HG03135 (cell line): ENCODE measurements around the gene SPRED3.
"Not testable (repeated sequence)": the region's sequence is repeated elsewhere in the genome, so short reads cannot be mapped to it uniquely, and the experiment has no call there.

Experiments used
- ATAC-seq: cut with Tn5 transposase; IDR thresholded peaks from one replicate; pipeline ENCODE4 v1.9.1; 2021; ENCODE audit warnings: mild to moderate bottlenecking, moderate library complexity; ENCODE audit not compliant: unreplicated experiment

Gene SPRED3

DNA sequence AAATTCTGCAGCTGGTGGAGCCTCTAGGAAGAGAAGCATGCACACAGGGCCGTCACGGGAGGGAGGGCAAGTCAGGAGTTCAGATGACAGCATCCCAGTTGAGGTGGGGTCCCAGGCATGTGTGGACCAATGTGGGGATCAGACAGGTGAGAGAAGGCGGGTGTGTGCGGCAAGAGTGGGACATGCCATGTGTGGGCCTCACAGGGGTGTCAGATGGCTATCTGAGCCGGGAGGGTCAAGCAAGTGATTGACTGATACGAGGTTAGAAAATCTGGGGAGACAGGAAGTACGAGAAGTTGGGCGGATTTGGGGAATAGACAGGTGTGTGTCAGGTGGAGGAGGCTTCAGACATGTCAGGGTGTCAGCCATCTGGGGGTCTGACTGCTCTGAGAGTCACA is 28.6 kb downstream of the SPRED3 start:
- no peak for ATAC-seq

DNA sequence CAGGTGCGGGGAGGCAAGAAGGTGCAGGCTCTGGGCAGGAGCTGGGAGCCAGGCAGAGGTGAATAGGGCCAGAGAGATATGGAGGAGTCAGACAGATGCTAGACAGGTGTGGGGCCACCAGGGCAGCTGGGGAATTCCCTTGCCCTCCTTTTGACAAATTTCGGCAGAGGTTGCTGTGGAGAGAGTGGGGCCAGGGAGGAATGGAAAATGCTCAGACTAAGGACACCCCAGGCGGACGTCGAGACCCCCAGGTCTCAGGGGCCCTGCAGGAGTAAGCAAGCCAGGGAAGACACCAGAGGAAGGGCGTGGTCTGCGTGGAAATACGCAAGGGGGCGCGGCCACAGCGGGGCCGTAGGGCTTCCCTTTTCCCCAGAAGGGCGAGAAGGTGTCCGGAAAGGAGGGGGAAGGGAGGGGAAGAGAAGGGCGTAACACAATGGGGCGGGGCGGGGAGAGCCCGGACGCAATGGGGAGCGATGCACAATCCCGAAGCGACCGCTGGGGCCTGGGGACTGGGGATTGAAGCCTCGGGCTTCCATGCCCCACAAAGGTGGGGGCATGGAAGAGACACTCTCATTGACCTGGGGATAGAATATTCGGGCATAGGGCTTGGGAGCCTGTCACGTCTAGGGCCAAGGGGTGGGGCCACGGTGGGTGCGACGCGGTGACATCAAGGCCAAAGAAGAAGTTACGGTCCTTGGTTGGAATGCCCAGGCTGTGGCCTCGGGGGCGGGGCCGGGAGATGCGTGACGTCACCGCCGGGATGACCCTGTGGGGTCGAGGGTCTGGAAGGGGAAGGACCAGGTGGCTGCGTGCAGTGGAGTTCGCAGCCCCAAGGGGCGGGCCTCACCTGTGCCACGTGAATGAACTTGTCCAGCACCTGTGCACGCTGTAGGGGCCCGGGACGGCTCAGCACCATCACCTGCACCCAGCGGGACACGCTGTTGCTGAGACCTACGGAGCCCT is 29.3 kb downstream of the SPRED3 start:
- ATAC-seq = no peak

DNA sequence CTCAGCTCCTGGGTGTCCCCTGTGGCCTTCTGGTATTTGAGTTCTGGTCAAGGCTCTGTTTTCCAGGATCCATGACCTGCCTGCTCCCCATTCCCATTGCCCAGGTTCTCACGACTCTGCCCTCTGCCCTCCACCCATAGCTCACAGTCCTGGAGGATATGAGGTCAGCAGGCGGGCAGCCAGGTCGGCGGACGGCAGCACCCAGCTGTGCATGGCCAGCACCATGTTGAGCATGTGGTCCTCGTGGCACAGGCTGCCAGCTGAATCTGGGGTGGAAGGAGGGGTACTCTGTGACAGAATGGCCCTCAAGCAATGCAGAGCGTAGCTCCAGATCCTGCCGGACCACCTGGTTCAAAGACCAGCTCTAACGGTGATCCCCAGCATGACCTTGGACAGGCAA is 32.4 kb downstream of the SPRED3 start:
- ATAC-seq = no peak

DNA sequence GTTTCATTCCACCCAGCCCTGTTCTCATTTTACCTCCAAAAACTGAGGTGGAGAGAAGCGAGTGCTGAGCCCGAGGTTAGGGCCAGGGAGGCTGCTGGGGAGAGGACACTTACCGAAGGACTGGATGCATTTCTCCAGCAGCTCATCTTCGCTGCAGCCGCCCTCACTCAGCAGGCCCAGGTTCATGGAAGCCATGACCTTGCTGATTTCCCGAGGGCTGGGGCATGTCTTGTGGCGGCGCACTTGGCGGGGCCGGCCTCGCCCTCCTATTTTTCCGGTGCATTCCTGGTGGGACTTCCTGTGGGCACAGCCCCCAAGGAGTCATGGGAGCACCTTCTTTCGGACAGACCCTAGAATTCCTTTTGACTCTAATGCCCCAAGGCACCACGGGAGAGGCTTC is 33.4 kb downstream of the SPRED3 start:
- ATAC-seq = no peak

DNA sequence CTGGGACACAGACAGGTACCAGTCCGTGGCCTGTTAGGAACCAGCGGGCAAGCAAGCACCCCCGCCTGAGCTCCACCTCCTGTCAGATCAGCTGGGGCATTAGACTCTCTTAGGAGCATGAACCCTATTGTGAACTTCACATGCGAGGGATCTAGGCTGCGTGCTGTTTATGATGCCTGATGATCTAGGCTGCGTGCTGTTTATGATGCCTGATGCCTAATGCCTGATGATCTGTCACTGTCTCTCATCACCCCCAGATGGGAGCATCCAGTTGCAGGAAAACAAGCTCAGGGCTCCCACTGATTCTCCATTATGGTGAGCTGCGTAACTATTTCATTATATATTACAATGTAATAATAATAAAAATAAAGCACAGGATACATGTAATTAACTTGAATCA is 33.9 kb downstream of the SPRED3 start:
- ATAC-seq = no peak

DNA sequence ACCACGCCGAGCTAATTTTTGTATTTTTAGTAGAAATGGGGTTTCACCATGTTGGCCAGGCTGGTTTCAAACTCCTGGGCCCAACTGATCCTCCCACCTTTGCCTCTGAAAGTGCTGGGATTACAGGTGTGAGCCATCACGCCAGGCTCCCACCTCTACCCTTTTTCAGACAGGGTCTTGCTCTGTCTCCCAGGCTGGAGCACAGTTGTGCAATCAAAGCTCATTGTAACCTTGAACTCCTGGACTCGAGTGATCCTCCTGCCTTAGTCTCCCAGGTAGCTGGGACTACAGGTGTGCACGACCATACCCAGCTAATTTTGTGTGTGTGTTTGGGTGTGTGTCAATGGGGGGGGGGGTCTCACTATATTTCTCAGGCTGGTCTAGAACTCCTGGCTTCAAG is 35.8 kb downstream of the SPRED3 start:
- no peak for ATAC-seq

DNA sequence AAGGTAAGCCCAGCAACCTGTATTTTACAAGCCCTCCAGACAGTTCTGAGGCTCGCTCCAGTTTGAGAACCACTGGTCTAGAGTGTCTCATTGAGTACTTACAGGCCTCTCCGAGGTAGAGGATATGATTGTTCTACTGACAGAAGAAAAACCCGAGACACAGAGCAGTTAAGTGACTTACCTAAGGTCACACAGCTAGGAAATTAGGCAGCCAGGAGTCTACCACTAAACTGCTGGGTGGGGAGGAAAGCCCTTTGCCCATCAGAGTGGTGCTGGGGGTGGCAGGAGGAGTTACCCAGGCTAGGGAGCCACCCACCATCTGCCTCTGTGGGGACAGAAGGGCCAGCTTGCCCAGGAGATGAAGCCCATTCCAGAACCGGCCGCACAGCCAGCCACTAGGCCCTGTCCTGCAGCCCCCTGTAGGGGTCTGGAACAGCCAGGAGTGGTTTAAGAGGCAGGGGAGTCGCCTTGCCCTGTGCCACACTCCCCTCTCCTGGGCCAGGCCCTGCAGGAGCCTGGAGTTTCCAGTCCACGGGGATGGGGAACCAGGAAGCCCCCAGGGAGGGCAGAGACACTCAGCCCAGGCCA is 36.8 kb downstream of the SPRED3 start:
- ATAC-seq = no peak

DNA sequence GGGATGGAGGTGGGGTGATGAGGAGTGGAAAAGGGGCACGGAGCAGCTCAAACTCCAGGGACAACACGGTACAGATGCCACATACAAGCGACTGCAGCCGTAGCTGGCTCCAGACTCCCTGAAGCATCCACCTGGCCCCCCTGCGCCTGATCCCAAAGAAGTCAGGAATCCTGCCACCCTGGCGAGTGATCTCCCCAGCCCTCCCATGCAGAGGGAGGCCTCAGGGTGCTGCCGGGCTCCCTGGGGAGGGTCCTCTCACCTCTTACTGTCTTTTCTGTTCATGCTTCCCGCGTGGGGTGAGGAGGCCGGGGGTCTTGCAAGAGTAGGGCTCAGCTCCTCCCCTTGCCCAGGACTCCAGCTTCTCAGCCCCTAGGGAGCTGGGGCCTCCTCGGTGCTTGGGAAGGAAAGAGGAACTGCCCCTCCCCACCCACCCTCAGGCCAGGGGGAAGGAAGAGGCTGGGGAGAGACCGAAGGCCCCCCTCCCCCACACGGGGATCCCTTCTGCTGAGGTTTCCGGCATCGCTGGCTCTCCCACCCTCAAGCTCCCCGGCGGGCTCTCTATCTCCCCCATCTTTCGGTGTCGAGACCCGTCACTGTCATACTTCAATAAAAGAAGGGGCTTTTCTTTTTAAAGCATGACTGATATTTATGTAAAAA is 37.4 kb downstream of the SPRED3 start, which contains the start of gene RASGRP4:
Gene RASGRP4 (minus strand): TSS at position 410 of the 657 bp plus-strand sequence. CDS start 128 bp downstream, at position 282.
- no peak for ATAC-seq

DNA sequence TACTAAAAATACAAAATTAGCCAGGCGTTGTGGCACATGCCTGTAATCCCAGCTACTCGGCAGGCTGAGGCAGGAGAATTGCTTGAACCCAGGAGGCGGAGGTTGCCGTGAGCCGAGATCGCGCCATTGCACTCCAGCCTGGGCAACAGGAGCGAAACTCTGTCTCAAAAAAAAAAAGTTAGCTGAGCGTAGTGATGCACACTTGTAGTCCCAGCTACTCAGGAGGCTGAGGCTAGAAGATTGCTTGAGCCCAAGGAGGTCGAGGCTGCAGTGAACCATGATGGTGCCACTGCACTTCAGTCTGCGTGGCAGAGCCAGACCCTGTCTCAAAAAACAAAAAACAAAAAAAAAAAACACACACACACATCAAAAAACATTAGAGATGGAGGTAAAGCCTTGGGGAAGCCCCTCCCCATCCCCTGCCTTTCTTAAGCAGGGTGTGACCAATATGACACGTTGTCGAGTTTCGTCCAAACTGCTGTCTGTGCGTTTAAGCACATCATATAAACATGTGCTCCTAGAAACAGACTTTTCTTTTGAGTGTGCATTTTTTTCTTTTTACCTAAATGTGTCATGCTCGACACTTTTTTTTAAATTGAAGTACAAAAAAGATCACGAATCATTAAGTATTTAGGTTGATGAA is 38.7 kb downstream of the SPRED3 start:
- ATAC-seq = not testable (repeated sequence)

DNA sequence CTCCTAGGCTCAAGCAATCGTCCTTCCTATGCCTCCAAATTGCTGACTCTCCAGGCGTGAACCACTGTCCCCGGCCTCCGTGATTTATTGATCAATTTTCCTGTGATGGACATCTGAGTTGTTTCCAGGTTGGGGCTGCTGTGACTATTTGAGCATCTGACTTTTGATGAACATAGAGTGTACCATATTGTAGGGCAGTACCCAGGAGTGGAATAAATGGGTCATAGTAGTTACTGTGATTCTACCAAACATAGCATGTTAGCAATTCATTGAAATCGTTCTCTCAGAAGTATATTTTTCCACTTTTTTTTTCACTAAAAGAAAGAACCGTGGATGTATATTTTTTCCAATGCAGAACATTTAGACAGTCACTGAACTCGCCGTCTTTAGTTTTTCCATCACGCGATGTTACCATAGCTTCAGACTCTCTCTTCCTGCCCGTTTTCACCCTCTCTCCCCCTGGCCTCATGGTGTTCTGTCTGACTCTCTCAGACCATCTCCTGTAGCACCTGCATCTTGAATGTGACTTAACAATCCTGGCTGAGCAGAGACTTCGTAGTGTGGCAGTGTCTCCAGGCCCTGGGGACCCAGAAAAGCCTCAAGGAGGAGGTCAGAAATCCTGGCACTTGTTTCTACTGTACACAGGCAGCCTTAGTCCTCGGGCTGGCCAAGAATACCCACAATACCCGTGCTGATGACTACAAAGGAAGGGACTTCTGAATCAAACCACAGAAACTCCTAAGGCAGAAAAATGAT is 40.7 kb downstream of the SPRED3 start:
- ATAC-seq = no peak

DNA sequence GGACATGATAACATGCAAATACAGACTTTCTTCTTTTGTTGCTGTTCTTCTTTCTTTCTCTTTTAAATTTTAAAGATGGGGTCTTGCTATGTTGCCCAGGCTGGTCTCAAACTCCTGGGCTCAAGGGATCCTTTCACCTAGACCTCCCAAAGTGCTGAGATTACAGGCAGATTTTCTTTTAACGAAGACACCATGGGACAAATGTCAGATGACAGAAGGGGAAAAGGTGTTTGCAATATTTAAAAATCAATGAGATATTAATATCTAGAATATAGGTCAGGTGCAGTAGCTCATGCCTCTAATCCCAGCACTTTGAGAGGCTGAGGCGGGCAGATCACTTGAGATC is 41.3 kb downstream of the SPRED3 start:
- no peak for ATAC-seq

DNA sequence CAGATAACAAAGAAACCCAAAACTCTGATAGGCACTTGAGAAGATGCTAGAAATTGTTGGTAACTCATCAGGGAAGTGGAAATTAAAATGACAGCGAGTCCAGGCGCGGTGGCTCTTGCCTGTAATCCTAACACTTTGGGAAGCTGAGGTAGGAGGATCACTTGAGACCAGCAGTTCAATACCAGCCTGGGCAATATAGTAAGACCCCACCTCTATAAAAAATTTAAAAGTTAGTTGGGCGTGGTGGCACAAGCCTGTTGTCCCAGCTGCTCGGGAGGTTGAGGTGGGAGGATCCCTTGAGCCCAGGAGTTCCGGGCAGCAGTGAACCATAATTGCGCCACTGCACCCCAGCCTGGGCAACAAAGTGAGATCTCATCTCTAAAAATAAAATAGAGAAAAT is 42.4 kb downstream of the SPRED3 start:
- no peak for ATAC-seq

DNA sequence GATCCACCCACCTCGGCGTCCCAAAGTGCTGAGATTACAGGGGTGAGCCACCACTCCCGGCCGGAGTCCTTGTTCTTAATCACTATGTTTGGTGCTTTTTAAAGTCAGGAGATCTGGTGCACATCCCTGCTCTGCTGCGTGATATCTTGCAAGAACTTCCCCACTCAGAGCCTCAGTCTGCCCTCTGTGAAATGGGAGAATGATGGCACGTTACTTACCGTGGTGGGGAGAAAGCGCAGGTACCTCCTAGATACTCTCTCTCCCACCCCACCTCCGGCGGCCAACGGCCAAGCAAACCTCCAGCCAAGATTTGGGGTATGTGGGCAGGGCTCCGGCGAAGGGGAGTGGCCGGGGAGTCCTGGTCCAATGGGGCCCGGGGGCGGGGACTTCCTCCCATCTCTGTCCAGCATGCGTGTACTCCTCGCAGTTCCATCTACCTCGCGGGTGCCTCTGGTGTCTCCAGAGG is 44.8 kb downstream of the SPRED3 start, which contains the start of gene RYR1:
Gene RYR1 (plus strand): TSS at position 424 of the 466 bp plus-strand sequence. CDS start 139 bp downstream, outside the sequence.
- ATAC-seq = no peak

DNA sequence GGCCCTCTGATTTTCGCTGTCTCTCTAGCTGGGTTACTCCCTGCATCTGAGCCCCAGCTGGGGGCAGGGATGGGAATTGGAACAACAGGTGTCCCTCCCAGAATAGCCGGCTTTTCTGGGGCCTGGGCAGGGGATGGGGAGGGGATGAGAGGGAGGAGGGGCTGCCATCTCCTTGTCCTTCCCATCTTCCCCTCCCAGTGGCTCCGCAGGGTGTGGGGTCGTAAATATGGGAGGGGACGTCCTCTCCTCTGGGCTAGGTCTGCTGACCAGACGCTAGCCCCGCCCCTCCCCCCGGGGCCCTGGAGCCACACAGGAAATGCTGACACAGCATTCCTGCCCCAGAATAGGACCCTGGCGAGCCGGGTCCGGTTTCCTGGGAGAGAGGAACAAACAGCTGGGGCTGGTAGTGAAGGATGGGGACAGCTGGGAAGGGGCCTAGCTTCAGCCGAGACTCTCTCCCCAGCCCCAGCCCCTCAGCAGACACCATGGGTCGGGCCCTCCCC is 46.1 kb downstream of the SPRED3 start:
- ATAC-seq = no peak

DNA sequence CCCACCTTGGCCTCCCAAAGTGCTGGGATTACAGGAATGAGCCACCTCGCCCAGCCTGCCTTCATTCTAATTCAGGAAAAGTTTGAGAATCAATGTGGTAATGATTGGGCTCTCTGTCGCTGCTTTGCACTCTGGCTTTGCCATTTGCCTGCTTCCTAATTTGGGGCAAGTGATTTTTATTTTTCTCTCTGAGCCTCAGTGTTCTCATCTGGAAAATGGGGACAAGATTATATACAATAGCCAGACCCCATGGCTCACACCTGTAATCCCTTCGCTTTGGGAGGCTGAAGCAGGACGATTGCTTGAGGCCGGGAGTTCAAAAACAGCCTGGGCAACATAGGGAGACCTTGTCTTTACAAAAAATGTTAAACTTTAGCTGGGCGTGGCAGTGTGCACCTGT is 48.8 kb downstream of the SPRED3 start:
- no peak for ATAC-seq

DNA sequence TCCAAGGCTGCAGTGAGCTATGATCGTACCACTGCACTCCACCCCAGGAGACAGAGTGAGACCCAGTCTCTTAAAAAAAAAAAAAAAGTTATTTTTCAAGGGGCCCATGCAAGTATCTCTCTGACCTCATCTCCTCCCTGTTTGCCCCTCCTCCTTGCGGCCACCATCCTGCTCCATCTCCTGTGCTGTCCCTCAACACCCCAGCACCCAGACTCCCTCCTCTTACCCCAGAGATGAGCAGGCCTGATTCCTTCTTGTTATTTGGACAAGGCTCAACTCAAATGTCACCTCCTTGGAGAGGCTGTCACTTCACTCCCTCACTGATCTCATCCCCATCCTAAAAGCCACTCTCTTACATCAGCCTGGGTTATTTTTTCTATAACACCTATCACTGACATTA is 49.4 kb downstream of the SPRED3 start:
- no peak for ATAC-seq

DNA sequence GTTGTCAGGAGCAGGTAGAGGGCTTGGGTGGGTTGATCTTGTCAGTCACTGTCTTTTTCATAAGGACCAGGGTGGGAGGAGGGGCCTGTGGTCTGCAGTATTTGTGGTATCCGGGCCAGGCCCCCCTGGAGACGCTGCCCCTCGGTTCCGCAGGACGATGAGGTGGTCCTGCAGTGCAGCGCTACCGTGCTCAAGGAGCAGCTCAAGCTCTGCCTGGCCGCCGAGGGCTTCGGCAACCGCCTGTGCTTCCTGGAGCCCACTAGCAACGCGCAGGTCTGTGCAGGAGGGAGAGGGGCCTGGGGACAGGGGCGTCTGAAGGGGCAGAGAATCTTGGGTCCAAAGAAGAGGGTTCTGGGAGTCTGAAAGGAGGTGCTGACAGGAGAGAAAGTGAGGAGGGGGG is 52.1 kb downstream of the SPRED3 start:
- no peak for ATAC-seq

DNA sequence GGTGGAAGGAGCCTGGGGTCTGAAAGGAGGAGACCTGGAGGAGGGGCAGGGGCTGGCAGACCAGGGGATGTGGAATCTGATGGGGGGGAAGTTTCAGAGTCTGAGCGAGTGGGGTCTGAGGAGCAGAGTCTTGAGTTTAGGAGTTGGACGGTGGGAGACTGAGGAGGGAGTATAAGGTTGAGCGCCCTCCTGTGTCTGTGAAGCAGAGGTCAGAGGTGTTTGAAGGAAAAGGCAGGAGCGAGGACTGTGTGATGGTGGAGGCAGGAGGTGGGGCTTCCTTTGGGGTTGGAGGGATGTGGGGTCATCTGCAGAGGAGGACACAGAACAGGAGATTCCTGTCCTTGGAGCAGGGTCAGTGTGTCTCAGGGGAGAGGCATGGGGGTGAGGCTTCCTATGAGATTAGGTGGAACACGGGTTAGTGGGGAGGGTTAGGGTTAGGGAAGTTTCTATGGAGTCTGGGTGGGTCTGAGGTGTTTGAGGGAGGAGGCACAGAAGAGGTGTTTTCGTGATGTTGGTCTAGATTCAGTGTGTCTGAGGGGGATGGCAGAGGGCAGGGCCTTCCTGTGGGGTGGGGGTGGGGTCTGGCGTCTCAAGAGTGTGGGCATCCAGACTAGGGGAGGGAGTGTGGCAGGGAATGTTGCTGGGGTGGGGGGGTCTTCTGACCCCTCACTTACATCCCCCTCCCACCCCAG is 53.3 kb downstream of the SPRED3 start:
- no peak for ATAC-seq

DNA sequence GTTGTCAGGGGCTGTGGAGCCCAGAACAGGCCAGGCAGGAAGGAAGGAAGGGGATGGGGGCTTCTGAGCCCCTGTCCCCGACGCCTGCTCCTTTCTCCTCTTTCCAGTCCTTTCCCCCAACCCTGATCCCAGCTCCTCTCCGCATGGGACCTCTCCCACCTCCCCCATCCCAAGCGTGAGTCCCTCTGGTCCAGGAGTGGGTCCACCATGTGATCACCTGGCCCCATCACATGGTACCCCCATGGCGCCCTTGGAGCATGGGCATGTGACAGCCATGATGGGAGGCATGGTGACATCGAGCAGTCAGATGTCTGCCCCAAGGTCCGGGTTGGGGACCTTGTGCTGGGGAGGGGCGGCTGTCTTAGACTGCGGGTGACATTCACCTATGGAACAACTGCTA is 54.2 kb downstream of the SPRED3 start:
- no peak for ATAC-seq
